Esophagus muscularis mucosa (tissue), 3 donors: ENCODE measurements around the gene GNAT3.

Experiments used
- POLR2AphosphoS5 ChIP-seq, 2 donors: sonication (generic); formaldehyde crosslinking; IDR thresholded peaks; one replicate each; pipeline ENCODE4 v1.6.1; 2017; ENCODE audit warnings: antibody characterized with exemption in 2 of 2
- TF ChIP-seq, protein P1 (sequence below), 3 experiments: fragments of 200-600 bp in 2 of 3; fragments of 450-650 bp in 1 of 3; sonication (generic) in 2 of 3; IDR thresholded peaks; one replicate each; pipeline ENCODE4 v1.5.1; 2017 to 2019; ENCODE audit warnings: antibody characterized with exemption in 3 of 3, mild to moderate bottlenecking in 2 of 3, moderate library complexity in 1 of 3

DNA sequence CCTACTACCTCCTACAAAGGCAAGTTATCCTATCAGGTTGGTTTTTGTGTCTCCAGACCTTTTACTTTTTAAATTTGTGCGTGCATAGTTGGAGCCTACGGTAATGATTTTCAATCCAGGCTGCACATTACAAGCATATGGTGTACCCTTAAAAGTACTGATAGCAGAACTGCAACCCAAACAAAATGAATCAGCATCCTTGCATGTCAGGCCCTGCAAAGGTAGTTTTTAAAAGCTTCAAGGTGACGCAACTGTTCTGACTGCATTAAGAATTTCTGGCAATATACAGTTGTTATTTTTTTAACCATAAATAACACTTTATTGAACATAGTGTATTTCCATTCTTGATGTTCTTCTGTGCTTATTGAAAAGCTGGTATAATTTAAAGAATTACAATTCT, 28.9 kb downstream of the GNAT3 start:
- TF ChIP-seq, protein P1, sequence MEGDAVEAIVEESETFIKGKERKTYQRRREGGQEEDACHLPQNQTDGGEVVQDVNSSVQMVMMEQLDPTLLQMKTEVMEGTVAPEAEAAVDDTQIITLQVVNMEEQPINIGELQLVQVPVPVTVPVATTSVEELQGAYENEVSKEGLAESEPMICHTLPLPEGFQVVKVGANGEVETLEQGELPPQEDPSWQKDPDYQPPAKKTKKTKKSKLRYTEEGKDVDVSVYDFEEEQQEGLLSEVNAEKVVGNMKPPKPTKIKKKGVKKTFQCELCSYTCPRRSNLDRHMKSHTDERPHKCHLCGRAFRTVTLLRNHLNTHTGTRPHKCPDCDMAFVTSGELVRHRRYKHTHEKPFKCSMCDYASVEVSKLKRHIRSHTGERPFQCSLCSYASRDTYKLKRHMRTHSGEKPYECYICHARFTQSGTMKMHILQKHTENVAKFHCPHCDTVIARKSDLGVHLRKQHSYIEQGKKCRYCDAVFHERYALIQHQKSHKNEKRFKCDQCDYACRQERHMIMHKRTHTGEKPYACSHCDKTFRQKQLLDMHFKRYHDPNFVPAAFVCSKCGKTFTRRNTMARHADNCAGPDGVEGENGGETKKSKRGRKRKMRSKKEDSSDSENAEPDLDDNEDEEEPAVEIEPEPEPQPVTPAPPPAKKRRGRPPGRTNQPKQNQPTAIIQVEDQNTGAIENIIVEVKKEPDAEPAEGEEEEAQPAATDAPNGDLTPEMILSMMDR (IDR thresholded peaks at IDR 0.05): no peak
- TF ChIP-seq POLR2AphosphoS5 (IDR thresholded peaks at IDR 0.05): no peak
